Motor neuron (in vitro differentiated cells): Measurements from ENCODE around the gene TRIM29. TPM values are rescaled to one million over a fixed set of nuclear protein-coding genes. Genes with fewer than 3 reads are reported as not detected.
A peak's percentile ranks its signal among the peaks of the same experiment; 100 is the strongest.

Experiments used
- ATAC-seq, 8 experiments: fragments of 200-7000 bp; cut with Tn5 transposase; replicated peaks in 6 of 8; 2 replicates each; pipeline ENCODE4 v1.8.0; 2021; ENCODE audit warnings: mild to moderate bottlenecking in 8 of 8, moderate library complexity in 8 of 8
- H3K27ac ChIP-seq, 2 donors: fragments of 250-450 bp; sonication (Bioruptor Pico); 2 replicates each; pipeline ENCODE4 v1.9.0; 2021; ENCODE audit warnings: antibody characterized with exemption in 2 of 2, mild to moderate bottlenecking in 2 of 2, moderate library complexity in 1 of 2
- H3K4me1 ChIP-seq, 2 donors: fragments of 250-450 bp; sonication (Bioruptor Pico); replicated peaks in 1 of 2; 2 replicates each; pipeline ENCODE4 v1.6.1; 2021; ENCODE audit warnings: antibody characterized with exemption in 2 of 2, mild to moderate bottlenecking in 2 of 2, moderate library complexity in 1 of 2
- H3K4me3 ChIP-seq, 5 donors: fragments of 250-450 bp; sonication (Bioruptor Pico); 2 replicates each; pipeline ENCODE4 v1.9.0; 2021; ENCODE audit warnings: antibody characterized with exemption in 5 of 5, mild to moderate bottlenecking in 5 of 5, moderate library complexity in 4 of 5
- WGBS, 10 experiments: fragments of 450-650 bp; shearing (Covaris generic); methylation state at CpG; one replicate each; pipeline ENCODE4 v1.0.0; 2022; 5-methylcytosine and 5-hydroxymethylcytosine counted together
- in situ Hi-C, 9 experiments: fragments of 400-800 bp; cut with MboI; loops; one replicate each; pipeline ENCODE4 v1.15.0; 2021; ENCODE audit warnings: low sequenced_read_pairs in 9 of 9, low pct_unique_long_range_greater_than_20kb in 2 of 9; ENCODE audit not compliant: unreplicated experiment in 9 of 9
- total RNA-seq, 8 experiments: library from RNA; unstranded; fragments of 300-600 nt; gene quantifications; 2 replicates each; pipeline versions ENCODE4 v1.2.3 to v1.2.4, GENCODE V29; 2022

TRIM29 gene
- total RNA-seq, 8 experiments from 2014 or later = 0.16 to 4.4 (median 0.91) TPM

DNA sequence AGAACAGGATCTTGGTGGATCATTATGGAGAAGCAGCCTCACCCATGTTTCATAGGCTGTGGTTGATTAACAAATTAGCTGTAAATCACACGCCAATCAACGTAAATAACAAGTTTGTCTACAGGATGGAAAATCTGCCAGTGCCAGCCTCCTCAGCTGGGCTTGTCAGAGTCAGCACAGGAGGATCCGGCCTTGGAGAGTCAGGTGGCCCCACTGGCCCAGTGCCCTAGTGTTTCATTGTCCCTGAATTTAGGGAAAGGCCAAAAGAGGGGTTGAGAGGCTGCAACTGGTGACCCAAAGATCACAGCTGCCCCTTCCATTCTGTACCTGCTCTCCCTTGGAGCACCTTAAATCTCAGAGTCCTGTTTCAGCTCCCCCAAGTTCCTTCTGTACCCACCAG lies 42.4 kb downstream of the TRIM29 start:
- Histone ChIP-seq H3K4me1 (peaks cover 22 to 32% of the 10 kb centered on the region in 2 donors), H3K27ac (no peak overlapping the region), H3K4me3 (no peak overlapping the region)
- WGBS, 10 experiments = 24 to 100% (median 71%) methylated on average over 1 to 3 of the region's 3 CpGs; no CpG with 5 or more reads in 6 of the 10 experiments
- in situ Hi-C loops = loop anchor here in 1 of 9 experiments (25.0 kb wide), 1 partner anchor 608 kb away; no protein-coding TSS in a partner anchor
- ATAC-seq = no peak

DNA sequence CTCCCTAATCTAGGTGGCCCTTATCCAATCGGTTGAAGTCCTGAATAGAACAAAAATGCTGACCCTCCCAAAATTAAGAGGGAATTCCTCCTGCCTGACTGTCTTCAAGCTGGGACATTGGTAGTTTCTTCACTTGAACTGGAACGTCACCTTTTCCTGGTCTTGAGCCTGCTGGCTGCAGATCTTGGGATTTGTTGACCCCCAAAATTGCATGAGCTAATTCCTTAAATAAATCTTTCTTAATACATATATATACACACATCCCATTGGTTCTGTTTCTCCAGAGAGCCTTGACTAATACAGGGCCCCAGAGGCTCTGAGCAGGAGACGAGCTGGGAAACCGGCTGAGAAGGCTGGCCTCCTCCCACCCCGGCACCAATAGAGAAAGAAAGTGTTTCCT lies 46.2 kb downstream of the TRIM29 start:
- Histone ChIP-seq H3K27ac (no peak overlapping the region), H3K4me3 (no peak overlapping the region), H3K4me1 (peaks cover 17 to 18% of the 10 kb centered on the region in 2 donors)
- 0 to 89% (median 57%) methylated on average over 1 to 5 of the region's 5 CpGs; no CpG with 5 or more reads in 3 of the 10 experiments for WGBS, 10 experiments
- in situ Hi-C loops = loop anchor here in 1 of 9 experiments (25.0 kb wide), 1 partner anchor 604 kb away; no protein-coding TSS in a partner anchor
- no peak for ATAC-seq

DNA sequence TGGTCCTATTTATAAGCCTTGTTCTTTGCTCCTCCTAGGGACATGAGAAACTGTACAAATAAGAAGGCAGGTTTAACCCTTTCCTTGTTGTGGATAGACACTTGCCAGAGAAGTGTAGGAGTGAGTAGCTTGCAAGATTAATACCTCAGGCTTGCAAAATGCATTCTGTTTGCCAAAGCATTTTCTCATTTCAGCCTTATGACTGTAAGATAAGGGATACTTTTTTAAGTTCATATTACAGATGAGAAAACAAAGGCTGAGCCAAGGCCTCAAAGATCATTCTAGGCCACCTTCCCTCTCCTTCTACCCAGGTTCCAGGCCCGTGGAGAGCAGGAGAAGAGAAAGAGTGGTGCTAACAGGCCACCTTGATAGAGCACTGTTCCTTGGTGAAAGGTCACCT lies 46.8 kb downstream of the TRIM29 start:
- ATAC-seq = no peak
- peaks cover 17 to 18% of the 10 kb centered on the region in 2 donors for H3K4me1 ChIP-seq
- H3K27ac ChIP-seq = no peak overlapping the region
- in situ Hi-C loops = loop anchor here in 1 of 9 experiments (25.0 kb wide), 1 partner anchor 604 kb away; no protein-coding TSS in a partner anchor
- 0 to 80% (median 43%) methylated on average over 1 of the region's 1 CpG; no CpG with 5 or more reads in 6 of the 10 experiments for WGBS, 10 experiments
- no peak overlapping the region for H3K4me3 ChIP-seq

DNA sequence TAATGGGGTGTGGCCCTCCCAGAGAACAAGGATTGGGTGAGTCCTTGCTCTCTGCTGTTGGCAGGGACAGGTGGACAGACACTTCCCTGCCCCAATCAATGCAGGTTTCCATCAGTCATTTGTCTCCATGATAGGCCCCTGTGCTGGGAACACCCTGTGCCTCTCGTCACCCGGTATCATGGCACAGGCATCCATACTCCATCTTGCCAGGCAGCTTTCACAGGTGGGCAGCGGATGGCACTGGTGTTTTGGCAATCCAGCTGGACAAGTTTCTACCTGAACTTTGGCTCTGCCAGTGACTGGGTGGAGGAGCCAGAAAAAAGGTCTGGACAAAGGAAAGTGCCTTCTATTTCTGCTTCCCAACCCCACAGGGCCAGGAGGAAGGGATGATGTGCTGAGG lies 47.5 kb downstream of the TRIM29 start:
- Histone ChIP-seq H3K4me1 (peaks cover 19 to 21% of the 10 kb centered on the region in 2 donors), H3K27ac (no peak overlapping the region), H3K4me3 (no peak overlapping the region)
- in situ Hi-C loops = loop anchor here in 1 of 9 experiments (25.0 kb wide), 1 partner anchor 603 kb away; no protein-coding TSS in a partner anchor
- no peak for ATAC-seq
- 16 to 100% (median 75%) methylated on average over 2 to 3 of the region's 3 CpGs; no CpG with 5 or more reads in 6 of the 10 experiments for WGBS, 10 experiments

DNA sequence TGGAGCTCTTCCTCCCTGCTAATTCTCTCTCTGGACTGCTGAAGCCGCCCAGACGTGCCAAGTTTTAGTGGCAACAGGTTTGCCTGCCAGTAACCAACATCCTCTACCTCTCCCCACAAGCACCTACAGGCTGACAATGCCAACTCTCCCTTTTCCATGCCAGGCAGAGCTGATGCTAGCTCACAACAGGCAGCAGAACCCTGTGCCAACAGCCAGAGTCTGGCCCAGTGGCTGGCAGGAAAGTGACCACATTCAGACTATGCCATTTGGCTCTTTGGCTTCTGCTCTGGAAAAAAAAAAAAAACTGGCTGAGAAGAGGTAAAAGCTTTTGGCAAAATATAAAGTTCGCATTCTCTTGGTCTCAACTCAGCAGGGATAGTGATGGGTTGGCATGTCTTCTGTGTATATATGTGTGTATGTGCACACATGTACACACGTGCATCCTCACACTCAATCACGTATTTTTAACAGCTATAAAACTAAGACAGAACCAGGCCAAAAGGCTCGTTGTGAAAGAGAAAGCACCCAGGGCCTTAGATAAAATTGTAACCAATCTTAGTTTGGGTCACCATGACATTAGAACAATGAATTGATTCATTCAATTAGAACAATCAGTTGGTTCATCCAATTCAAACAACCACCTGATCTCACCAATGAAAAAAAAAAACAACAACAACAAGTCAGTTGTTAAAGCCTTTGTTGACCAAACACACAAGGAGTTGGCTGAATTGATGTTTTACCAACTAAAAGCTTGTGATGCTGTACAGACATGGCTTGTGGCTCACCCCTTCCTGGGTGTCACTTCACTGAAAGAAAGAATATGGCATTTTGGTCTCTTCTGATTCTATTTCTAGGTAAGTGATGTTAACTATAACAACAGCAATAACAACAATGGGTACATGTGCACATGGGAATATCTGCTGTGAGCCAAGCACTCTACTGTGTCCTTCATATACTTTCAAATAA lies 48.6 kb downstream of the TRIM29 start:
- in situ Hi-C loops = loop anchor here in 1 of 9 experiments (25.0 kb wide), 1 partner anchor 602 kb away; no protein-coding TSS in a partner anchor
- WGBS, 10 experiments = 0 to 79% (median 36%) methylated on average over 1 to 4 of the region's 6 CpGs; no CpG with 5 or more reads in 3 of the 10 experiments
- no peak for ATAC-seq
- H3K27ac ChIP-seq = no peak overlapping the region
- peaks cover 19 to 21% of the 10 kb centered on the region in 2 donors for H3K4me1 ChIP-seq
- no peak overlapping the region for H3K4me3 ChIP-seq

DNA sequence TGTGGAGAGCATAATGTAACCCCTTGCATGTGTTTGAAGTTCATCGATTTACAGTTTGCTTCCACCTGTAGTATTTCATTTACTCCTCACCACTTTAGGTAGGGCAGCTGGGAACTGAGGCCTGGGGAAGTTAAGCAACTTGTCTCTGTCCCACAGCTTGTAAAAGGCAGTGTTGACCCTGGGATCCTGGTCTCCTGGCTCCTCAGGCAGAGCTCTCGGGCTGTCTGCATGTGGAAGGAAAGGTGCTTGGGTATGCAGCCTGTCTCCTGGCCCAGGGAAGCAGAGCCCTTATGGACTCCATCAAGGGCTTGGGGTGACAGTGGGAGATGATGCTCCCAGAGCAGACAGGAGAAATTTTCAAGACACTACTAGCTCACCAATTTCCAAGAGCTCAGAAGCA lies 49.9 kb downstream of the TRIM29 start:
- peaks cover 19 to 21% of the 10 kb centered on the region in 2 donors for H3K4me1 ChIP-seq
- H3K4me3 ChIP-seq = no peak overlapping the region
- in situ Hi-C loops = loop anchor here in 1 of 9 experiments (25.0 kb wide), 1 partner anchor 601 kb away; no protein-coding TSS in a partner anchor
- 40 to 100% (median 71%) methylated on average over 1 to 2 of the region's 2 CpGs; no CpG with 5 or more reads in 5 of the 10 experiments for WGBS, 10 experiments
- no peak overlapping the region for H3K27ac ChIP-seq
- ATAC-seq = no peak

DNA sequence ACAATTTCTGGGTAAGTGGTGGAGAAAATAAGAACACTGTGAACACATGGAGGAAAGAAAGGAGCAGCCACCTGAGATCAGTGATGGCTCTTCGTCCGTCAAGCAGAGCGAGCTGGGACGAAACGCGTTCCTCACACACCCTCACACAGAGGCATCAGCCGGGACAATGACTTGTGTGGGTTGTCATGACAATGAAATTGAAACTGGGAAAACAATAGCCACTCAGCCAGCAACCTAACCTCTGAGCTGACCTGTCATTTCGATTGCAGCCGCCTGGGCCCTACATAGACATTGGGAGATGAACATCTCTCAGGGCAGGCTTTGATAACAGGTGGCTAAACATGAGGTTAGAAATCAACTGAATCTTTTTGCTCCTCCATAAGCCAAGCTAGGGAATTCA lies 51.3 kb downstream of the TRIM29 start:
- Histone ChIP-seq H3K27ac (no peak overlapping the region), H3K4me1 (peaks cover 19 to 21% of the 10 kb centered on the region in 2 donors), H3K4me3 (no peak overlapping the region)
- in situ Hi-C loops = loop anchor here in 1 of 9 experiments (25.0 kb wide), 1 partner anchor 599 kb away; no protein-coding TSS in a partner anchor
- 0 to 93% (median 35%) methylated on average over 1 to 9 of the region's 9 CpGs; no CpG with 5 or more reads in 1 of the 10 experiments for WGBS, 10 experiments
- peak in 5 of 8 experiments; percentile 96 to 98 (median 98) for ATAC-seq

DNA sequence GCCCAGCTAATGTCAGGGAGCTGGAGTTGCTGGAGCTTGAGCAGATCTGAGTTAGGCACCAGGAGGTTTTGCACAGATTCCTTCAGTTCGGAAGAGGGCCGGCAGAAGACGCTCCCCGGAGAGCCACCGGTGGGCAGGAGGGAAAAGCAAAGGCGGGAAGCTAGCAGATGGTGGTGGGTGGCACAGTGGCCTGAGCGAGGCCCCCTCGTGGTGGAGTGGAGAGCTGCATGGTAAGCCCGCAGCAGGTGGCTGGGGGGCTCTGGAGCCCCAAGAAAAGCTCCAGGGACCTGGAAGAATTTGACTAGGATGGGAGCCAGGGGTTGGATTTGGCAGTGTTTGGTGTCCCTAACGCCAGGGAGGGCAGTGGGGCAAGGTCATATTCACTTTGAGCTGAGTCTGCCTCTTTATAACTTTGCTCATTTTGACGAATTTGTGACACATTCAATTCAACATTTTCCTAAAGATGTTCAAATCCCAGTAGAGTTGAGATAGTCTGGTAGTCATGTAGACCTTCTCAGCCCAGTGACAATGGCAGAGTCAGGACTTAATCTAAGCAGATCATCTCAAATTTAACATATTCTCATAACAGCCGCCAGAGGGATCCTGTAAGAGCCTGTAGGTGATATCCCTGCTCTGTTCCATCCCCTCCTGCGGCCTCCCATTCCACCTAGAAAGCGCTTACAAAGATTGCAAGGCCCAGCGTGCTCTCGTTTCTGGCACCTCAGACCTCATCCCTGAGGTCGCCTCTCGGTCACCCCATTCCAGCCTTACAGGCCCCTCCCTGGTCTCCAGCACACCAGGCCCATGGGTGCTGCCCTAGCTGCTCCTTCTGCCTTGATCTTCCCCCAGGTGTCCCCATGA lies 57.9 kb downstream of the TRIM29 start:
- H3K4me1 ChIP-seq = peaks cover 6 to 13% of the 10 kb centered on the region in 2 donors
- no peak overlapping the region for H3K4me3 ChIP-seq
- no peak overlapping the region for H3K27ac ChIP-seq
- peak in 2 of 8 experiments; percentile 44 to 49 for ATAC-seq
- in situ Hi-C loops = loop anchor here in 1 of 9 experiments (25.0 kb wide), 1 partner anchor 593 kb away; no protein-coding TSS in a partner anchor
- 24 to 100% (median 75%) methylated on average over 1 to 6 of the region's 18 CpGs; no CpG with 5 or more reads in 2 of the 10 experiments for whole genome bisulfite sequencing, 10 experiments

DNA sequence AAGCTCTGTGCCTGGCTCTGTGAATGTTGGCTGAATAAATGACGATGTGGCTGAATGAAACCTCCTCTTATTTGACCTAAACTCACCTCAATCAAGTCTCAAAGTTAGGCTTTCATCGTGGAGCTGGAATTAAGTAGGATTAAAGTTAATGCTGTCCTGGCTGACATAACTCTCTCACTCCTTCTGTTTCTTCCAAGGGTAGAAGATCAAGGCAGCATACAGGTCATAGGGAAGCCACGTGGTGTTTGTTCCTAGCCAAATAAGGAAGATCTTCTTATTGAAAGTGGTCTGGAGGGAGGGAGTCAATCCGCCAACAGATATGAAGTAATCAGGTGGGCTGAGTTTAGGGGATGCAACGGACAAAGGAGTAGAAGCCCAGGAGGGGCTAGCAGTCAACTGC lies 59.5 kb downstream of the TRIM29 start:
- H3K4me3 ChIP-seq = no peak overlapping the region
- peaks cover 6 to 13% of the 10 kb centered on the region in 2 donors for H3K4me1 ChIP-seq
- WGBS, 10 experiments = 6 to 82% (median 68%) methylated on average over 2 to 5 of the region's 5 CpGs; no CpG with 5 or more reads in 1 of the 10 experiments
- in situ Hi-C loops = loop anchor here in 1 of 9 experiments (25.0 kb wide), 1 partner anchor 591 kb away; no protein-coding TSS in a partner anchor
- no peak overlapping the region for H3K27ac ChIP-seq
- ATAC-seq = peak in 2 of 8 experiments; percentile 15 to 21

DNA sequence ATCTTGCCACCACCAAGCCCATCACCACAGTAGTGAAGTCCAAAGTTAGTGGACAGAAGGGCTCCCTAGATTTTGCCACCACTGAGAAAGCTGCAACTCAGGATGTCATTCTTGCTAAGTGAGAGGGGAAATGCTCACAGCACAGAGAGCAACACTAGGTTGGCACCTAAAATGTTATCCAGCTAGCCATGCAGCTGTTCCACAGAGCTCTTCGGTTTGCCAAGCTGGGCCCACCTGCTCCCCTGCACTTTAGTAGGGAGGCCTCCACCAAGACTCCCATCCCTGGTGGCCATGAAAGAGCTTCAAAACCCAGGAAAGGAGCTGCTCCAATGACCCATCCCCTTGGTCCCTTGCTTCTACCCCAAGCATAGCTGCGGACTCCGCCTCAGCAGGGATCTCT lies 63.8 kb downstream of the TRIM29 start:
- no peak for ATAC-seq
- no peak overlapping the region for H3K4me3 ChIP-seq
- in situ Hi-C loops = no loop called here
- peaks cover 8 to 19% of the 10 kb centered on the region in 2 donors for H3K4me1 ChIP-seq
- no peak overlapping the region for H3K27ac ChIP-seq
- 56 to 100% (median 67%) methylated on average over 1 to 3 of the region's 3 CpGs; no CpG with 5 or more reads in 7 of the 10 experiments for WGBS, 10 experiments

DNA sequence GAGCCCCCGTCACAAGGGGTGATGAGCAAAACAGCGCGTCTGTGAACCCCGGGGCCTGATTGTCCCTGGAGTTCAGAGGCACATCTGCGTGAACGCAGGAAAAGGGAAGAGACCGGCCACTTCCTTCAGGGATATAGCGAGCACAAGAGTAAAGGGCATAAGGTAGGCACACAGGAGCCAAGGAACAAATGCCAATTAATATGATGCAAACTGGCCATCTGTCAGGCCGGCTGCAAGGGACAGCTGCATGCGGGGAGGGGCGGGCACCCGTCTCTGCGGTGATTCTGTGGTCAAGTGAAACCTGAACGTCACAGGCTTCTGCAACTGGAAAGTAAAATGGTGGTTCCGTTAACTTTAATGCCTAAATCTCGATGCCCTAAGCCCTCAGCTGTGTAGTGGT lies 64.7 kb downstream of the TRIM29 start:
- no peak overlapping the region for H3K4me3 ChIP-seq
- 0 to 100% (median 79%) methylated on average over 2 to 8 of the region's 16 CpGs; no CpG with 5 or more reads in 3 of the 10 experiments for WGBS, 10 experiments
- in situ Hi-C loops = no loop called here
- no peak for ATAC-seq
- peaks cover 12 to 17% of the 10 kb centered on the region in 2 donors for H3K4me1 ChIP-seq
- H3K27ac ChIP-seq = no peak overlapping the region

DNA sequence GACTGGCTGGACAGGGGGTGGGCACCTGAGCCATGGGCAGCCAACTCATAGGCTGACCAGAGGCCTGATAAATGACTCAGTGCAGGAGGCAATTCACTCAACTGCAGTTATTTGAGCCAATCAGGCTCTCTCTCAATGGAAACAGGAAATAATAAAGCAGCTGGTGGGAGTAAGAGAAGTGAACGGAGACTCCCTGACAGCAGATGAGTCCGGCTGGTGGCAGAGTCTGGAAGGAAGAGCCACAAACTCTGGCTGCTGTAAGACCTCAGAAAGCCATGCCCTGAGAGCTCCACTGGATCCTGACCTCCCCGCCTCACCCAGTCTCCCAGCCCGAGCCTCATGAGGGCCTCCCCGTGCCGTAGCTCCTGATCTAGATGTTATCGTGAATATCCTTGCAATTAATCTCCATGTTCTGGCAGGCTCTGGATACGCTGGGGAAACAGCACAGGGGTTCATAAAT lies 69.8 kb downstream of the TRIM29 start:
- WGBS, 10 experiments = 0 to 80% (median 39%) methylated on average over 1 to 7 of the region's 8 CpGs; no CpG with 5 or more reads in 4 of the 10 experiments
- peak in 7 of 8 experiments; percentile 53 to 97 (median 96) for ATAC-seq

More for the DNA sequence above, 69.8 kb downstream of the TRIM29 start:
- in situ Hi-C loops = no loop called here
- Histone ChIP-seq H3K4me3 (peak overlapping the region in 2 of 5 donors; percentile 9 to 17), H3K4me1 (peaks cover 27 to 31% of the 10 kb centered on the region in 2 donors), H3K27ac (peak overlapping the region in 1 of 2 donors; percentile 57)
